Caco-2 (cell line): ENCODE data around the gene SDE2. TPM values are rescaled to one million over a fixed set of nuclear protein-coding genes. Genes with fewer than 3 reads are reported as not detected.

Experiments
- BruUV-seq: library from RNA; stranded (reverse); fragments of 400-500 nt; replicated peaks from 2 replicates; lab custom pipeline; 2021; lab: Mats Ljungman, UMichigan
- CTCF ChIA-PET: fragments of 300-600 bp; sonication (Branson Sonifier 250); formaldehyde crosslinking; loops from one replicate; lab custom pipeline; 2022; ENCODE audit warnings: antibody characterized with exemption; lab: Charles Lee
- POLR2A ChIA-PET: fragments of 300-600 bp; sonication (Branson Sonifier 250); formaldehyde crosslinking; loops from one replicate; lab custom pipeline; 2022; ENCODE audit warnings: antibody characterized with exemption; lab: Charles Lee
- DNase-seq, 2 experiments: peaks; one replicate each; pipeline versions ENCODE4 v3.0.0 to v3.0.0-alpha.2; 2020 to 2022
- H3K27me3 ChIP-seq: replicated peaks from 2 replicates; pipeline ENCODE4 v1.6.0; 2011; ENCODE audit warnings: low read length; ENCODE audit not compliant: control insufficient read depth, insufficient read depth
- H3K36me3 ChIP-seq: 2 replicates; pipeline ENCODE4 v1.5.1; 2011; ENCODE audit warnings: low read length; ENCODE audit not compliant: control insufficient read depth, insufficient read depth
- H3K4me1 ChIP-seq: fragments of 250-450 bp; sonication (Bioruptor Pico); 2 replicates; pipeline ENCODE4 v1.5.1; 2020; ENCODE audit warnings: mild to moderate bottlenecking
- H3K4me3 ChIP-seq: 2 replicates; pipeline ENCODE4 v1.5.1; 2011; ENCODE audit warnings: low read depth, mild to moderate bottlenecking, control low read depth, low read length
- H3K9me3 ChIP-seq: fragments of 250-450 bp; sonication (Bioruptor Pico); 2 replicates; pipeline ENCODE4 v1.5.1; 2020; ENCODE audit warnings: mild to moderate bottlenecking, moderate library complexity
- H3K27ac Mint-ChIP-seq: one replicate; pipeline ENCODE4 v1.8.0; 2022; ENCODE audit warnings: mixed read lengths; ENCODE audit not compliant: unreplicated experiment
- H3K27me3 Mint-ChIP-seq: one replicate; pipeline ENCODE4 v1.8.0; 2022; ENCODE audit warnings: mixed read lengths; ENCODE audit not compliant: insufficient read depth, unreplicated experiment
- H3K36me3 Mint-ChIP-seq: one replicate; pipeline ENCODE4 v1.8.0; 2022; ENCODE audit warnings: mild to moderate bottlenecking, mixed read lengths; ENCODE audit not compliant: insufficient read depth, unreplicated experiment
- H3K4me1 Mint-ChIP-seq: one replicate; pipeline ENCODE4 v1.8.0; 2022; ENCODE audit warnings: low read depth, mixed read lengths; ENCODE audit not compliant: unreplicated experiment
- H3K4me3 Mint-ChIP-seq: one replicate; pipeline ENCODE4 v1.8.0; 2022; ENCODE audit warnings: mild to moderate bottlenecking, moderate library complexity, mixed read lengths; ENCODE audit not compliant: unreplicated experiment
- H3K9me3 Mint-ChIP-seq: one replicate; pipeline ENCODE4 v1.8.0; 2022; ENCODE audit warnings: mixed read lengths; ENCODE audit not compliant: unreplicated experiment
- CTCF ChIP-seq, 2 experiments: fragments of 200-600 bp in 1 of 2; IDR thresholded peaks; 1 replicate in 1 of 2; 2 replicates in 1 of 2; pipeline versions ENCODE4 v1.5.1 to v1.8.0; 2011 to 2022; ENCODE audit warnings: antibody characterized with exemption in 1 of 2, control low read depth in 1 of 2, inconsistent platforms in 1 of 2, low read depth in 1 of 2, low read length in 1 of 2, mild to moderate bottlenecking in 1 of 2, moderate library complexity in 1 of 2; ENCODE audit not compliant: insufficient read depth in 1 of 2, severe bottlenecking in 1 of 2, unreplicated experiment in 1 of 2
- intact Hi-C: fragments of 100-400 bp; cut with micrococcal nuclease; formaldehyde crosslinking; loops from one replicate; pipeline ENCODE4 v1.10.0; 2022; ENCODE audit not compliant: unreplicated experiment
- total RNA-seq: library from RNA; stranded (reverse); gene quantifications from 2 replicates; pipeline ENCODE4 v1.2.3, GENCODE V29; 2022

Gene SDE2
- total RNA-seq, 1 experiment from 2014 or later = 18.6 TPM

- H3K36me3 Mint-ChIP-seq = no peaks in the 10 kb centered on the region
- TF ChIP-seq CTCF (IDR thresholded peaks at IDR 0.05; ENCODE audit: insufficient read depth in 1 of 2, low read depth in 1 of 2, low read length in 1 of 2, severe bottlenecking in 1 of 2, unreplicated experiment in 1 of 2) = no peak
- no peak overlapping the region for H3K27ac Mint-ChIP-seq
- peaks cover 5% of the 10 kb centered on the region for H3K4me1 ChIP-seq
- DNase-seq = no peak
- intact Hi-C loops = no loop called here
- ChIA-PET POLR2A (no interaction called here), CTCF (no interaction called here)
- no peaks in the 10 kb centered on the region for H3K27me3 ChIP-seq
- no peak overlapping the region for H3K4me3 Mint-ChIP-seq
- no peaks in the 10 kb centered on the region for H3K27me3 Mint-ChIP-seq
- no peaks in the 10 kb centered on the region for H3K36me3 ChIP-seq
- H3K9me3 Mint-ChIP-seq = no peaks in the 10 kb centered on the region
- H3K9me3 ChIP-seq = no peaks in the 10 kb centered on the region
- H3K4me1 Mint-ChIP-seq = peaks cover 6% of the 10 kb centered on the region
- no peak overlapping the region for H3K4me3 ChIP-seq
- BruUV-seq = no TSS peak
Observed at GRCh38 chr1:226023735-226024134, 24.6 kb upstream of the SDE2 start.

- Mint-ChIP-seq H3K9me3 (no peaks in the 10 kb centered on the region), H3K36me3 (no peaks in the 10 kb centered on the region), H3K4me1 (peaks cover 6% of the 10 kb centered on the region), H3K27ac (no peak overlapping the region), H3K27me3 (no peaks in the 10 kb centered on the region), H3K4me3 (no peak overlapping the region)
- DNase-seq = no peak
- ChIA-PET POLR2A (no interaction called here), CTCF (no interaction called here)
- intact Hi-C loops = no loop called here
- H3K4me1 ChIP-seq = no peaks in the 10 kb centered on the region
- TF ChIP-seq CTCF (IDR thresholded peaks at IDR 0.05; ENCODE audit: insufficient read depth in 1 of 2, low read depth in 1 of 2, low read length in 1 of 2, severe bottlenecking in 1 of 2, unreplicated experiment in 1 of 2) = no peak
- H3K36me3 ChIP-seq = no peaks in the 10 kb centered on the region
- no peaks in the 10 kb centered on the region for H3K27me3 ChIP-seq
- no TSS peak for BruUV-seq
- H3K9me3 ChIP-seq = no peaks in the 10 kb centered on the region
- no peak overlapping the region for H3K4me3 ChIP-seq
Observed at GRCh38 chr1:226021801-226022200, 22.7 kb upstream of the SDE2 start.

GRCh38 chr1:226021401-226021800 is 22.3 kb upstream of the SDE2 start:
- CTCF ChIA-PET = no interaction called here

More at GRCh38 chr1:226021401-226021800, 22.3 kb upstream of the SDE2 start:
- no peaks in the 10 kb centered on the region for H3K9me3 ChIP-seq
- Mint-ChIP-seq H3K36me3 (no peaks in the 10 kb centered on the region), H3K27ac (no peak overlapping the region), H3K4me1 (peaks cover 6% of the 10 kb centered on the region), H3K9me3 (no peaks in the 10 kb centered on the region), H3K27me3 (no peaks in the 10 kb centered on the region), H3K4me3 (no peak overlapping the region)
- H3K4me3 ChIP-seq = no peak overlapping the region
- POLR2A ChIA-PET = no interaction called here
- intact Hi-C loops = no loop called here
- no peak for DNase-seq
- no TSS peak for BruUV-seq
- no peaks in the 10 kb centered on the region for H3K4me1 ChIP-seq
- H3K27me3 ChIP-seq = no peaks in the 10 kb centered on the region
- no peak for TF ChIP-seq CTCF (IDR thresholded peaks at IDR 0.05; ENCODE audit: insufficient read depth in 1 of 2, low read depth in 1 of 2, low read length in 1 of 2, severe bottlenecking in 1 of 2, unreplicated experiment in 1 of 2)
- H3K36me3 ChIP-seq = no peaks in the 10 kb centered on the region
